HG03469 (cell line): Measurements from ENCODE around the gene SHKBP1.

Experiments
- ATAC-seq: cut with Tn5 transposase; IDR thresholded peaks from one replicate; pipeline ENCODE4 v1.9.1; 2021; ENCODE audit warnings: mild to moderate bottlenecking, moderate library complexity, moderate number of reproducible peaks; ENCODE audit not compliant: unreplicated experiment

The SHKBP1 gene

DNA sequence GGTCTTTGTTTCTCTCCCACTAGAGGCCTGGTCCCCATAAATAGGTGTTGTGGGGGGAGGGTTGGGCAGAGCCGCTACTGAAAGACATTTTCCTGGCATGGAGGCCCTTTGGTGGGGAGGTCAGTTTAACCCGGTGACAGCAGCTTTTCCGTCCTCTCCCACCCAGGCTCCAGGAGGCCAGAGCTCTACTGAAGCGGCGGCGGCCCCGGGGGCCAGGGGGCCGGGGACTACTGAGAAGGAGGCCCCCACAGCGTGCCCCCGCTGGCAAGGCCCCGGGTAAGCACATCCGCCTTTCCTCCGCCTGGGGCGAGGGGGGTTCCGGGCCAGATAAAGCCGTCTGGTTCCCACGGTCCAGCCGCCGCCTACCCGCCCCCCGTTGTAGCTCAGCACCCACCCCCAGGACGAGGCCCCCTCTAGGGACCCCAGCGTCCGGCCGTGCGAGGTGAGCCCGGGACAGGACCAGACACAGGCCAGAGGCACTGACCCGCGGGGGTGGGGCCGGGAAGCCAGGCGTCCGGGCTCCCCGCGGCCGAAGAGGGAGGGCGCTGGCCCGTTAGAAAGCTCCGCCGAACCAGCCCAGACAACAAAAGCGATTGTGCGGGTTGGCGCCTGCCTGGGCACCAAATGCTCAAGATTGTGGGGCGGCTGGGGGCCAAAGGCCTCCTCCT is 23.4 kb downstream of the SHKBP1 start:
- ATAC-seq, result no peak

DNA sequence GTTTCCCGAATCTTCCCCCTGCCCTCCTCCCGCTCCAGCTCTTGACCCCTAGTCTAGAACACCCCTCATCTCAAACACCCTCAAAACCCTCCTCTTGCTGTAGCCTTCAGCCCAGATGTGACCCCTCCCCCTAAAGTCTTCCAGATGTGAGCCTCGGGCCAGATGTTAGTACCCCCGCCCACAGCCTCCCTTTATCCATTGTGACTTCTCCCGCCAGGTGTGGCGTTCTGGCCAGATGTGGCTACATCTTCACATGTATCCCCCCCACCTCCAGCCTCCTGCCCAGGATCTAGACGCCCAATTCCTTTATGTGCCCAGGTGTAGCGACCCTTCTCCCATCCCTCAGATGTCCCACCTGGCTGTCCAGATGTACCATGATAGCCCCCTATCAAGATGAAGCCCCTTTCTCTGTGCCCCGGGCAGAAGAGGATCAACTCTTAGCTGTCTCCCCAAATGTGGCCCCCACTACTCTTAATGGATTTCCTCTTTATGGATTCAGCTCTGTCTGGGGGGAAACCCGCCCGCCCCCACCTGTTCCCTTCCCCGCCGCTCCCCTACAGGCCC is 24.0 kb downstream of the SHKBP1 start:
- no peak for ATAC-seq

DNA sequence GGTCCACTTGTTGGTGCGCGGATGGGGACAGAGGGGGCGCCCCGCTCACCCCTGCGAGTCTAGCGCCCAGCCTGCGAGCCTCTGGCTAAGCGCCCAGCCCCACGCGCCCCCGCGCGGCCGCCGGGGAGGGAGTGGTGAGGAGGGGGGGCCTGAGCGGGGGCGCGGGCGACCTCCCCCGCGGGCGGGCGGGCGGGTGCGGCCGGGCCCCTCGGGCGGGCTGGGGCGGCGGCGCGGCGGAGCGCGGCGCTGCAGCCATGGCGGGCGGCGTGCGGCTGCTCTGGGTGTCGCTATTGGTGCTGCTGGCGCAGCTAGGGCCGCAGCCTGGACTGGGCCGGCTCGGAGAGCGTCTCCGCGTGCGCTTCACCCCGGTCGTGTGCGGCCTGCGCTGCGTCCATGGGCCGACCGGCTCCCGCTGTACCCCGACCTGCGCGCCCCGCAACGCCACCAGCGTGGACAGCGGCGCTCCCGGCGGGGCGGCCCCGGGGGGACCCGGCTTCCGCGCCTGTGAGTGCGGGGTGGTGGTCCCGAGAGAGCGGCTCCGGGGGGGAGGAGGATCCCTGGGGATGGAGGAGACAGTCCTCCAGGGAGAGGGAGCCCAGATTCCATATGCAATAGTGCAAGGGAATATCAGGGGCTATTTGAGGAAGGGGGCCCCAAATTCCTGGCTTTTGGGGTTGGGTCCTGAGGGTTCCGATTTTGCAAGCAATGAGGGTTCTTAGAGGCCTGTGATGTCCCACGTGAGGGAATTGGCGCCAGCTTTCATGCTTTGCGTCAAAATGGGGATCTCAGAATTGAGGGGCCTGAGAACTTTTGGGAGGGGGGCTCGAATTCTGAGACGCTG is 24.7 kb downstream of the SHKBP1 start, which contains the start of gene LTBP4:
Gene LTBP4 (plus strand): TSS at position 236 of the 841 bp plus-strand sequence. CDS start 19 bp downstream, at position 255.
- no peak for ATAC-seq

DNA sequence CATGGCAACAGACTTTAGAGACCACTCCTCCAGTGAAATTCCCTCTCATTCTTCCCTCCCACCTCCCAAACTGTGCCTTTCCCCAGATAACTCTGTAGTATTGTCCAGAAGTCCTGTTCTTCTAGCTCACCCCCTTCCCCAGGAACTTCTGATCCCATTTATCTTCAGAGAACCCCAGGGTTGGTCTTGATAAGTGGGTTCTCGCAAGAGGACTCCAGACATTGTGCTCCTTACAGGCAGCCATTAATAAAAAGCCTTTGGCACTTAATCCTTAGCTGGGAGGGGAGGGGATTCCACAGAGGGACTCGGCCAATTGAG is 26.4 kb downstream of the SHKBP1 start:
- ATAC-seq, result no peak

DNA sequence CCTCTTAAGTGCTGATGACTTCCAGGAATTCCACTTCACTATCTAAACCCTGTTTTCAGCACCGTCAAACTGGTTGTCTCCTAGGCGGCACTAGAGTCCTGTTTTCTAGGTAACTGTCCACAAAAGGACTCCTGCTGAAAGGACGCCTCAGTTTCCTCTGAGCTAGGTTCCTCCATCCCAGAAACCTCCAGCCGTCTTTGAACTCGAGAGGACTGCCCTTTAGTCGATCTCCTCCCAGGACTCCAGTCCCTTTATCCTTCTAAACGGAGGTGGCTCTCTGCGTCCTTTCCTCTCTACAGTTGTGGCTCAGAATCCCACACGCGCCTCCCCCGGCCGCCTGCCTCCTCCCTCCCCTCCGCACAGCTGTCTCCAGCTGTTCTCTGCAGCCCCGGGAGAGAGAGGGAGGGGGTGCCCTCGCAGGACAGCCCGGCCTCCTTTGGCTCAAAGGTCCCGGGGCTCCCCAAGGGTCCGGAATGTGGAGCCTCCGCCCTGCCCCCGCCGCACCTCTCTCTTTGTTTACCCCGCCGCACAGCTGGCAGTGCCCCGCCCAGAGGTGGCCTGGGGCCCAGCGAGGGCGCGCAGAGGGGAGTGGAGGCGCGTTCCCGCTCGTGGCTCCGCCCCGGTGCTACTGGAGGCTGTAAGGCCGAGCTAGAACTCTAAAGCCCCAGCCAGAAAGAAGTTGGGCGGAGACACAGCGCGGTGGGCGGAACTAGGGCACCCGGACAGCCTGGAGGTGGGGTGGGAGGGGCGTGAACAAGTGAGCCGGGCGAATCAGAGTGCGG is 26.9 kb downstream of the SHKBP1 start:
- ATAC-seq, result peak; percentile 52

DNA sequence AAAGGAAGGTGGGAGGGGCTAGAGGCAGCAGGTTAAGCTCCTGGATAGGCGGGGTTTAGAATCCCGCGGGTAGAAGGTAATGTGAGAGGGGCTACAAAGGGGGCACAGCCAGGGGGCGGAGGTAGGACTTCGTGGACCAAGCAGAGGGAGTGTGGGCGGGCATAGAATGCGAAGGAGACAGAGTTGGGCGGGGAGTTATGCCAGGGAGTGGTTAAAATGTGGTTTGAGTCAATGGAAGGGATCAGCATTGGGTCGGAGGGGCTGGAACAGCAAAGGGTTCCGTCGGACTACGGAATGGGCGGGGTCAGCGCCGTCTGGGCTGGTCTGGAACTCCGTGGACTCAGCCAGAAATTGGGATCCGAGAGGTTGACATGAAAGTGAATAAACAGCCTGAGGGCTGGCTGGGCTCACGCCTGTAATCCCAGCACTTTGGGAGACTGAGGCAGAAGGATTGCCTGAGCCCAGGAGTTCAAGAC is 27.5 kb downstream of the SHKBP1 start:
- no peak for ATAC-seq

DNA sequence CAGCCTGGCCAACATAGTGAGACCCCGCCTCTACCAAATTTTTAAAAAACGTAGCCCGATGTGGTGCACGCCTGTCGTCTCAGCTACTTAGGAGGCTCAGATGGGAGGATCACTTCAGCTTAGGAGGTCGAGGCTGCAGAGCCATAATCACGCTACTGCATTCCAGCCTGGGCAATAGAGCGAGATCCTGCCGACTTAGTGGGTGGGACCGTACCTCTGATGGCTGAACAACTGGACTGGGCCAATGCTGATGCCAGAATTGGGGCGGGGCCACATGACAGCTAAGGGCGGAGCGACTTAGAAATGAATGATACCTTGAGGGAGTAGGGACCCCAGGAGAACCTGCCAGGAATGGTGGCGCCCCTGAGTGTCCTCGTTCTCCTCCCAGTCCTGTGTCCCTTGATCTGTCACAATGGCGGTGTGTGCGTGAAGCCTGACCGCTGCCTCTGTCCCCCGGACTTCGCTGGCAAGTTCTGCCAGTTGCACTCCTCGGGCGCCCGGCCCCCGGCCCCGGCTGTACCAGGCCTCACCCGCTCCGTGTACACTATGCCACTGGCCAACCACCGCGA is 28.1 kb downstream of the SHKBP1 start:
- ATAC-seq, result no peak

DNA sequence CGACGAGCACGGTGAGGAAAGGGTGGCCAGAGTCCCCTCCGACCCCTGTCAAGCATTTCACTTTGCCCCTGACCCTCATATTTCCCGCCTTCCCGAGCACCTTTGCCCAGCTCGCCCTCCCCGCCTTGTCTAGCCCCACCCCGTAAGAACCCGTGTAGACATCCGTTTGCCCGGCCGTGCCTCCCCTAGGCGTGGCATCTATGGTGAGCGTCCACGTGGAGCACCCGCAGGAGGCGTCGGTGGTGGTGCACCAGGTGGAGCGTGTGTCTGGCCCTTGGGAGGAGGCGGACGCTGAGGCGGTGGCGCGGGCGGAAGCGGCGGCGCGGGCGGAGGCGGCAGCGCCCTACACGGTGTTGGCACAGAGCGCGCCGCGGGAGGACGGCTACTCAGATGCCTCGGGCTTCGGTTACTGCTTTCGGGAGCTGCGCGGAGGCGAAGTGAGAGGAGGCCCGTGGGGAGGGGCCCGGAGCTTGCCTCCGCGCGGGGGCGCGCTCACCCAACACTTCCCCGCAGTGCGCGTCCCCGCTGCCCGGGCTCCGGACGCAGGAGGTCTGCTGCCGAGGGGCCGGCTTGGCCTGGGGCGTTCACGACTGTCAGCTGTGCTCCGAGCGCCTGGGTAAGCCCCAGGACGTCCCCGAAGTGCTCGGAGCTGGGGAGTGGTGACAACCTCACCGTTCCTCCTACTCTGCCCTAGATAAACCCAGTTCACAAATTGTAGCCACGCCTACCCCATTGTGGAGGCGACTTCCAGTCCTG is 28.7 kb downstream of the SHKBP1 start:
- ATAC-seq, result no peak

DNA sequence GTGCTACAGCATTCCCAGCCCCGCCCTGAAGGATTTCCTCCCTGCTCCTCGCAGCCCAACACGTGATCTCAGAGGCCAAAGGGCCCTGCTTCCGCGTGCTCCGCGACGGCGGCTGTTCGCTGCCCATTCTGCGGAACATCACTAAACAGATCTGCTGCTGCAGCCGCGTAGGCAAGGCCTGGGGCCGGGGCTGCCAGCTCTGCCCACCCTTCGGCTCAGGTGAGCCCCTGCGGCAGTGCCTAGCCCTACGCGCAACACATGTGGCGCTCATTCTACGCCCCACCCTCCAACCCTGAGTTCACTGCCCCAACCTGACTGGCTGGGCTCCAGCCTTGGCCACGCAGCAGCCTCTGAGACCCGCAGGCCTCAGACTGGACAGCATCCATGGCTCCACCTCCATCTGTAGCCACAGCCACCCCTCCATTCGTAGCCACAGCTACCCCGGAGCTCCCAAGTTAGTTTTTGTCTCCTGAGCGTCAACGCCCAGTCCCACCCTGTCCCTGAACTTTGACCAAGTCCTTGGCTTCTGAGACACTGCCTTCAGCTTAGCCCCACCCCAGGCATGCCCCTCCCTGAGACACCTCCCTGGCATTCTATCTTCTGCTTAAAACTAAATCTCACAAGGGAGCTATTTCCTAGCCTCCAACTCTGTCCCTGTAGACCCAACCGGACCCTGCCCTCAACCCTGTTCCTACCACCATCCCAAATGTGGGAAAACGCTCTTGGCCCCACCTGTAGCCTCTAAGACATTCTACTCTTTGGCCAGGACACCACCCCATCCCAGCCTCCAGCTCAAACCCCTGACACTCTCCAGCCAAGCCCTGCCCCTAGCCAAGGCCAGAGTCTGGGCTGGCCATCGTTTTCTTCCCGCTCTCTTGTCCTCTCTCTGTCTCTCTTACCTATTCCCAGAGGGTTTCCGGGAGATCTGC is 30.9 kb downstream of the SHKBP1 start:
- ATAC-seq, result no peak

DNA sequence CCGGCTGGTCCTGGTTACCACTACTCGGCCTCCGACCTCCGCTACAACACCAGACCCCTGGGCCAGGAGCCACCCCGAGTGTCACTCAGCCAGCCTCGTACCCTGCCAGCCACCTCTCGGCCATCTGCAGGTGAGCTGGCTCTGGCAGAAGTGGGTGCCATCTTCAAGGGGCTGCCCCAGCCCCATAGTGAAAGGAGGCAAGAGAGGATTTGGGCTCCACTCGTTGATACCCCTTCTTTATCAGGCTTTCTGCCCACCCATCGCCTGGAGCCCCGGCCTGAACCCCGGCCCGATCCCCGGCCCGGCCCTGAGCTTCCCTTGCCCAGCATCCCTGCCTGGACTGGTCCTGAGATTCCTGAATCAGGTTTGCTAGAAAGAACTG is 31.6 kb downstream of the SHKBP1 start:
- ATAC-seq, result no peak

DNA sequence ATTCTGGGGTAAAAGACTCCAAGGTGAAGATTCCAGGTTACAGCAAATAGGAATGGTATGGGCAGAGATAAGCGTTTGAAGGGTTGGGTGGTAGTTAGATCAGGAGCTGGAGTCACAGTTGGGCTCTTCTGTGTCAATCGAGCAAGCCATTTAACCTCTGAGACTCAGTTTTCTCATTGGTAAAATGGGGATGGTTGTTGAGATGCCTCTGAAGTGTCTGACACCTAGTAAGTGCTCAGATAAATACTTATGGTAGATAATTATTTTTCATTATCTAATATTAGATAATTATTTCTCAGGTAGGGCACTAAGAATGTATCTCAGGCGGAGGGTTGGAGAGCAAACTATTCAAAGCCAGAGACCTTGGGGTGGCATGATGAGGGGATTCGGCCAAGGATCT is 32.3 kb downstream of the SHKBP1 start:
- ATAC-seq, result no peak

DNA sequence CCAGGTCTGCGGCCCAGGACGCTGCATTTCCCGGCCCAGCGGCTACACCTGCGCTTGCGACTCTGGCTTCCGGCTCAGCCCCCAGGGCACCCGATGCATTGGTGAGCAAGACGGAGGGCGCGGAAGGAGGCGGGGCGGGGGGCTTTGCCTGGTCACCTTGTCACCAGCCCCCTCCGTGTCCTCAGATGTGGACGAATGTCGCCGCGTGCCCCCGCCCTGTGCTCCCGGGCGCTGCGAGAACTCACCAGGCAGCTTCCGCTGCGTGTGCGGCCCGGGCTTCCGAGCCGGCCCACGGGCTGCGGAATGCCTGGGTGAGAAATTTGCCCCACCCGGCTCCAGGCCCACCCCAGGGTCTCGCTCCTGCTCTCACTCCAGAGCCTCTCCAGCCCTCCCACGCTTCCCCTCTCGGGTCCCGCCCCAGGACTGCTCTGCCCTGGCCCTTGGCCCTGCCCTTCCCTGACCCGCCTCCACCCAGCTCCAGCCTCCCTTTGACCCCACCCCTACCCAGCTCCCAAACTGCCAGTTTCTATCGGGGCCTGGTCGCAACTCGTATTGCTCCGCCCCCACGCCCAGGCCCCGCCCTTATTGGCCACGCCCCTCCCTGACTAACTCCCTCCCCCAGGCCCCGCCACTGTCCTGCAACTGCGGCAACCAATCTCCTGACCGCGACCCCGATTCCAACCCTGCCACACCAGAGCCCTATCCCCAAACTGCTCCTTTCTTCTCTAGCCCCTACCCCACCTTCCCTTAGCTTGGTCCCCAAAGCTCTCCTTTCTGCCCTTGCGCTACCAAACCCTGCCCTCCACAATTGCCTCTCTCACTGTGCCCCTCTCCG is 33.1 kb downstream of the SHKBP1 start:
- ATAC-seq, result peak; percentile 31

DNA sequence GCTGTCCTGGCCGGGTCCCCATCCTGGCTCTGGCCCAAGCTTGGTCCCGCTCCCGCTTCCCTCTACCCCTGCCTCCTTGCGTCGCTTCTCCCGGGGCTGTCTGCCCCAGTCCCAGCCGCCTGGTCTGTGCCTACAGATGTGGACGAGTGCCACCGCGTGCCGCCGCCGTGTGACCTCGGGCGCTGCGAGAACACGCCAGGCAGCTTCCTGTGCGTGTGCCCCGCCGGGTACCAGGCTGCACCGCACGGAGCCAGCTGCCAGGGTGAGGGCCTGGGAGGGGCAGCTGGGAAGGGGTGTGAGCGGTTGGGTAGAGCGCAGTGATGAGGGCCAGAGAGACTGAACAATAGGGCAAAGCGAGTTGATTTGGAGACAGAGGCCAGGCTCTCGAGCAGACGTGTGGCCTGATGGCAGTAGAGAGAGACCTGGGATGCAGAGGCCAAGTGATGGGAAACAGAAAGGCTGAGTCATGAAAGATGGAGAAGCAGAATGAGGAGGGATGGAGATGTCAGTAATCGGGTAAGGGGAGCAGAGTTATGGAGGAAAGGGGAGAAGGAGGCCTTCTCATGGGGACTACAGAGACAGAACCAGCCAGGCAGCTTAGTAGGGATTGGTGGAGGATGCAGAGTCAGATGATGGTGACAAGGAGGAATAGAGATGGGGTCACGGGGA is 33.9 kb downstream of the SHKBP1 start:
- ATAC-seq, result no peak

DNA sequence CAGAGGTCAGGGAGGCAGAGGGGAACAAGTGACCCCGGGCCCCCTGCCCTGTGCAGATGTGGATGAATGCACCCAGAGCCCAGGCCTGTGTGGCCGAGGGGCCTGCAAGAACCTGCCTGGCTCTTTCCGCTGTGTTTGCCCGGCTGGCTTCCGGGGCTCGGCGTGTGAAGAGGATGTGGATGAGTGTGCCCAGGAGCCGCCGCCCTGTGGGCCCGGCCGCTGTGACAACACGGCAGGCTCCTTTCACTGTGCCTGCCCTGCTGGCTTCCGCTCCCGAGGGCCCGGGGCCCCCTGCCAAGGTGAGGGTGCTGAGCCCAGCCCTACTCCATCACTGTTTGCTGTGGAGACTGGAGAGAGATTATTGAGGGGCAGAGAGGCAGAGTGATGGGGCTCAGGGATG is 34.4 kb downstream of the SHKBP1 start:
- no peak for ATAC-seq

DNA sequence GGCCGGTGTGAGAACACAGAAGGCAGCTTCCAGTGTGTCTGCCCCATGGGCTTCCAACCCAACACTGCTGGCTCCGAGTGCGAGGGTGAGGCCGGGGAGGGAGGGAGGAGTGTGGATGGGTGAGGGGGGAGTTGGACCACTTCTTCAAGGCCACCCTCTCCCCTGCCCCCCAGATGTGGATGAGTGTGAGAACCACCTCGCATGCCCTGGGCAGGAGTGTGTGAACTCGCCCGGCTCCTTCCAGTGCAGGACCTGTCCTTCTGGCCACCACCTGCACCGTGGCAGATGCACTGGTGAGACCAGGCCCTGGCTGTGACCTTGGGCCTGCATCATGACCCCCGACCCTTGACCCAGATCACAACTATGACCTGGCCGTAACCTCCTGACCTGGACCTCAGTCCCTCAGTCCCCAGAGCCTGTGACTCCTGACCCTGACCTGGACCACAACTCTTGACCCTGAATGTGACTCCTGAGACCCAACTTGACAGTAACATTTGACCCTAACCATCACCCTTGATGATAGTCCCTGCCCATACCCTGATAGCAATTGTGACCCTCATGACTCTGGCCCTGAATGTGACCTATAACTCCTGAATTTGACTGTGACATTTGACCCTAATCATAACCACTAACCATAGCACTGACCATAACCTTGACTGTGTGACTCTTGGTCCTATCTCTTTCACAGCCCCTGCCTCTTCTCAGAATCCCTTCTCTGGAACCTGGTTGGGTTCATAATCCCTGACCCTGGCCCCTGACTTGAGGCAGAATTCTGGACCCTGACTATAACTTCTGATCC is 35.4 kb downstream of the SHKBP1 start:
- ATAC-seq, result no peak

DNA sequence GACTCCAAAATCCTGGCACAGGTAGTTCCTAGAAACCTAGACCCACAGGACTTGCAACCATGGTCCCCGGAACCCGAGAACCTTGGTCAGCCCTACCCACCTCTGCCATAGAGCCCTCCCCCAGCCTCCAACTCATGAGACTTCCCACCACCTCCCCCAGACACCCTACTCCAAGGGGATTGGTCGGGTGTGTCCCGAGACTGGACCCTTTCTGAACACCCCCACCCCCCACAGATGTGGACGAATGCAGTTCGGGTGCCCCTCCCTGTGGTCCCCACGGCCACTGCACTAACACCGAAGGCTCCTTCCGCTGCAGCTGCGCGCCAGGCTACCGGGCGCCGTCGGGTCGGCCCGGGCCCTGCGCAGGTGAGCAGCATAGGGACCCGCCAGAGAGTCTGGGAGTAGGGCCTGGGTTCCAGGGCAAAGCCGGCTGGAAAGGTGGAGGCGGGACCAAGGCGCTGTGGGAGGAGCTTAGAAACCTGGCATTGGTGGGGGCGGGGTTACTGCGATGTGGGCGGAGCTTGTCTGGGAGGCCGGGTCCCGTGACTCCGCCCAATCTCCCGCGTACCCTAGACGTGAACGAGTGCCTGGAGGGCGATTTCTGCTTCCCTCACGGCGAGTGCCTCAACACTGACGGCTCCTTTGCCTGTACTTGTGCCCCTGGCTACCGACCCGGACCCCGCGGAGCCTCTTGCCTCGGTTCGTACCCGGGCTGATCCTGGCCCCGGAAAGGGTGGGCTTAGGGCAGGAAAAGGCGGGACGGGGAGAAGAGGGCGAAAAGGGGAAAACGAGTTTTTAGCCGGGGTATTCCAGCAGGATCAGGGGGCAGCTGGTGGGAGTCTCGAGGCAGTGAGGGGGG is 36.4 kb downstream of the SHKBP1 start:
- no peak for ATAC-seq
